Activated CD4-positive, alpha-beta T cell treated with anti-CD3 and anti-CD28 coated beads, Interleukin-2, amount 10 ng/mL, durations not matched to agents 24 days and 14 days (primary cell): ENCODE results near the gene LY9. TPM values are rescaled to one million over a fixed set of nuclear protein-coding genes. Genes with fewer than 3 reads are reported as not detected.
"Not testable (repeated sequence)": the region's sequence is repeated elsewhere in the genome, so short reads cannot be mapped to it uniquely, and the experiment has no call there.

Experiments used
- DNase-seq: peaks from one replicate; pipeline ENCODE4 v3.0.0; 2022
- H3K27ac Mint-ChIP-seq: one replicate; pipeline ENCODE4 v1.8.0; 2022; ENCODE audit warnings: mild to moderate bottlenecking, mixed read lengths
- H3K27me3 Mint-ChIP-seq: one replicate; pipeline ENCODE4 v1.8.0; 2022; ENCODE audit warnings: mixed read lengths
- H3K36me3 Mint-ChIP-seq: one replicate; pipeline ENCODE4 v1.8.0; 2022; ENCODE audit warnings: low read depth, mild to moderate bottlenecking, mixed read lengths
- H3K4me1 Mint-ChIP-seq: one replicate; pipeline ENCODE4 v1.8.0; 2021; ENCODE audit warnings: mixed read lengths
- H3K4me3 Mint-ChIP-seq: one replicate; pipeline ENCODE4 v1.8.0; 2022; ENCODE audit warnings: mild to moderate bottlenecking, moderate library complexity, mixed read lengths
- H3K9me3 Mint-ChIP-seq: one replicate; pipeline ENCODE4 v1.8.0; 2021; ENCODE audit warnings: mixed read lengths
- intact Hi-C: fragments of 100-400 bp; cut with micrococcal nuclease; formaldehyde crosslinking; loops from one replicate; pipeline ENCODE4 v1.15.1; 2023
- total RNA-seq: library from RNA; stranded (reverse); gene quantifications from 2 replicates; pipeline ENCODE4 v1.2.3, GENCODE V29; 2022

LY9 gene
- total RNA-seq, 1 donor from 2014 or later = 0.30 TPM

GRCh38 chr1:160780398-160780755 is 15.6 kb upstream of the LY9 start:
- peaks cover 22% of the 10 kb centered on the region for H3K4me1 Mint-ChIP-seq
- no peaks in the 10 kb centered on the region for H3K9me3 Mint-ChIP-seq
- DNase-seq = peak; percentile 55
- no peaks in the 10 kb centered on the region for H3K36me3 Mint-ChIP-seq
- H3K4me3 Mint-ChIP-seq = no peak overlapping the region
- no peak overlapping the region for H3K27ac Mint-ChIP-seq
- intact Hi-C loops = no loop called here
- peaks cover 7% of the 10 kb centered on the region for H3K27me3 Mint-ChIP-seq

GRCh38 chr1:160781186-160781766 is 14.7 kb upstream of the LY9 start:
- Mint-ChIP-seq H3K9me3 (no peaks in the 10 kb centered on the region), H3K27me3 (peaks cover 8% of the 10 kb centered on the region), H3K27ac (peak overlapping the region; percentile 48), H3K36me3 (no peaks in the 10 kb centered on the region), H3K4me3 (no peak overlapping the region), H3K4me1 (peaks cover 18% of the 10 kb centered on the region)
- intact Hi-C loops = no loop called here
- peak; percentile 53 for DNase-seq

DNA sequence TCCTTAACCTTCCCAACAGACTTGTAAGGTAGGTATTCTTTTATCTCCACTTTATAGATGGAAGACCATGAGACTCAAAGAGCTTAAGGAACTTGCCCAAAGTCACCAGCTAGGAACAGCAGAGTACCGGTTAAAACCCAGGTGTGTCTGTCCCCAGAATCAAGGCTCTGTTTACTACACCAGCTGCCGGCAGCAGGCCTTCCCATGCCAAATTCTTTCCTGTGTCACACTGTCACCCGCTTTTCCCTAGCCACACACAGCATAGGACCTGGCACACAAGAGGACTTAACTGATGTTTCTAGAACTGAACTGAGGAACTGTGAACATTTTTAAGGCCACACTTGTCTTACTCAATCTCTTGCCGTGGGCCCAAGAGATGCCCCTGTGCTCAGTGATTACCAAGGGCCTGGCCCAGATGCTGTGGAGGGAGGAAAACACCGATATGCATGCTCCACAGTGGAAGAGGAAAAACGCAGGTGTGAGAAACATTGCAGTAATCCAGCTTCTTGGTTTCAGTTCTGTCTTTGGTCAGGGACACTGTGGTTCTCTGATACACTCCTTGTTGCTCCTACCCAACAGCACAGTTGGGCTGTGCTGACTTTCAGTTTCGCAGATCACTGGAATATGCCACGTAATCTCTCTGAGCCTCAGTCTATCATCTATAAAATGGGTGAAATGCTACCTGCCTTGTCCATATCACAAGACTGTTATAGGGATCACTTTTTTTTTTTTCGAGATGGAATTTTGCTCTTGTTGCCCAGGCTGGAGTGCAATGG is 13.9 kb upstream of the LY9 start:
- H3K9me3 Mint-ChIP-seq = no peaks in the 10 kb centered on the region
- intact Hi-C loops = no loop called here
- peak; percentile 82 for DNase-seq
- H3K4me1 Mint-ChIP-seq = peaks cover 17% of the 10 kb centered on the region
- H3K27ac Mint-ChIP-seq = peak overlapping the region; percentile 48
- peak overlapping the region; percentile 43 for H3K4me3 Mint-ChIP-seq
- H3K27me3 Mint-ChIP-seq = peaks cover 12% of the 10 kb centered on the region
- H3K36me3 Mint-ChIP-seq = no peaks in the 10 kb centered on the region

GRCh38 chr1:160782988-160783765 is 12.8 kb upstream of the LY9 start:
- H3K9me3 Mint-ChIP-seq, intact Hi-C loops, DNase-seq, H3K36me3 Mint-ChIP-seq, H3K27ac Mint-ChIP-seq, H3K4me3 Mint-ChIP-seq: not testable (repeated sequence)
- peaks cover 12% of the 10 kb centered on the region for H3K27me3 Mint-ChIP-seq
- peaks cover 13% of the 10 kb centered on the region for H3K4me1 Mint-ChIP-seq

GRCh38 chr1:160789051-160789701 is 6.8 kb upstream of the LY9 start:
- intact Hi-C loops = loop anchor here (1.0 kb wide), 1 partner anchor 10 kb away; no protein-coding TSS in a partner anchor
- Mint-ChIP-seq H3K27me3 (peaks cover 11% of the 10 kb centered on the region), H3K4me3 (no peak overlapping the region), H3K9me3 (no peaks in the 10 kb centered on the region), H3K4me1 (no peaks in the 10 kb centered on the region), H3K36me3 (no peaks in the 10 kb centered on the region), H3K27ac (no peak overlapping the region)
- DNase-seq = peak; percentile 53

DNA sequence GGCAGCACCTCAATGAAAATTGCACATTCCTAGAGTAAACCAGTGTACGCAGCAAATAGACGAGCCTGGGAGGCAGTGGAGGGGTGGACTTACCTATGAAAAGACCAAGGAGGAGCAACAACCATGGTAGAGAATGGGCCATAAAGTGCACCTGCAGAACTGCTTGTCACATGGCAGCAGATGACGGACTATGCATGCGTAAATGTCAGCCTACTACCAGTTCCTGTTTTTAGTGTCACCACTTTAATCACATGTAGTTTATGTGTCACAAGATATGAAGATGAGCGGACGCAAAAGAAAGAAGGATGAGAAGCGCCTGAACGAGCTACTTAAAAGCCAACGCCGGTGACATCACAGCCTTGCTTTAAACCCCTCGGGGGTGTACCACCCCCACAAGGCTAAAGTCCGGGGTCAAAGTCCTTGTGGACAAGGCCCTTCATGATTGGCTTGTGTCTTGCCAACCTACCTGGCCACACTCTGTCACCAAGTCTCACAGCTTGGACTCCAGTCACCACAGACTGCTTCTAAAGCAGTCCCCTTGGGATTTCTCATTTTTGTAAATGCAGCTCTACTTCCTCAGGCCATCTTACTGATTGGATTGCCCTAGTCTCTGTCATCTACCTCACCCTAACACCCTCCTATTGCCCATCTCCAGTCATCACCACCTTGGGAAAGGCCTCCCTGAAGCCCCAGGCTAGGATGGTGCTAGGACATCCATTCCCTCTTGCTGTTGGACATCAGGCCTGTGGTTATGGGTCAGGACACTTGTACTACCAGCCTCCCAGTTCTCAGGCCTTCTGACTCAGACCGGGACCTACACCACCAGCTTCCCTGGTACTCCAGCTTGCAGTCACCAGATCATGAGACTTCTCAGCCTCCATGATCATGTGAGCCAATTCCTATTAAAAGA is 6.0 kb upstream of the LY9 start:
- Mint-ChIP-seq H3K27ac (no peak overlapping the region), H3K4me1 (no peaks in the 10 kb centered on the region), H3K27me3 (peaks cover 8% of the 10 kb centered on the region), H3K9me3 (no peaks in the 10 kb centered on the region), H3K4me3 (no peak overlapping the region), H3K36me3 (no peaks in the 10 kb centered on the region)
- intact Hi-C loops = loop anchor here (1.0 kb wide), 1 partner anchor 11 kb away; no protein-coding TSS in a partner anchor
- DNase-seq = peak; percentile 55

GRCh38 chr1:160794376-160794775 is 1.6 kb upstream of the LY9 start:
- H3K27ac Mint-ChIP-seq = no peak overlapping the region
- no peaks in the 10 kb centered on the region for H3K9me3 Mint-ChIP-seq
- no peak for DNase-seq
- no peaks in the 10 kb centered on the region for H3K27me3 Mint-ChIP-seq
- H3K4me3 Mint-ChIP-seq = no peak overlapping the region
- no peaks in the 10 kb centered on the region for H3K36me3 Mint-ChIP-seq
- H3K4me1 Mint-ChIP-seq = peaks cover 40% of the 10 kb centered on the region
- intact Hi-C loops = no loop called here

GRCh38 chr1:160797271-160797709 is 1.3 kb downstream of the LY9 start:
- DNase-seq = peak; percentile 59
- intact Hi-C loops = loop anchor here (2.0 to 5.0 kb wide), 2 partner anchors 42 to 55 kb away; no protein-coding TSS in a partner anchor
- H3K27ac Mint-ChIP-seq = peak overlapping the region; percentile 27

GRCh38 chr1:160797861-160798273 is 1.9 kb downstream of the LY9 start:
- intact Hi-C loops = loop anchor here (2.0 to 5.0 kb wide), 2 partner anchors 41 to 56 kb away; no protein-coding TSS in a partner anchor
- no peaks in the 10 kb centered on the region for H3K9me3 Mint-ChIP-seq

More at GRCh38 chr1:160797271-160797709, 1.3 kb downstream of the LY9 start:
- peaks cover 4% of the 10 kb centered on the region for H3K27me3 Mint-ChIP-seq
- H3K36me3 Mint-ChIP-seq = peaks cover 7% of the 10 kb centered on the region
- peaks cover 62% of the 10 kb centered on the region for H3K4me1 Mint-ChIP-seq
- peak overlapping the region; percentile 83 for H3K4me3 Mint-ChIP-seq
- H3K9me3 Mint-ChIP-seq = no peaks in the 10 kb centered on the region

DNA sequence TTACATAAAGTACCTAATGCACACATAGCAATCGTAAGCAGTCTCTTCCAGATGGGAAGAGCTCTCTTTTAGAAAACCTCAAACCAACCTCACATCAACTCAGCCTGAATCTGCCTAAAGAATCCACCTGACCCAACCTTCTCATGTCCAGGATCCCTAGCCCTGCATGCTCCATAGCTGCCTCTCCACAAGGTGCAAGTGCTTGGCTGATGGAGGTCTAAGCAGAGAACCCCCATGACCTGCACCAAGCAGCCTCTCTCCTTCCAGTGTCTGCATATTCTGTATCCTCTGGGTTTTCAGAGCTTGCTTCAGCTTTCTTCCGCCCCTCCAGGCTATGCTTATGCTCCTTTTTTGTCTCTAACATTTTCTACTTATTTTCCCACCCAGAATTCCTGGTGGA is 2.5 kb downstream of the LY9 start:
- Mint-ChIP-seq H3K36me3 (peaks cover 13% of the 10 kb centered on the region), H3K4me1 (peaks cover 62% of the 10 kb centered on the region), H3K4me3 (peak overlapping the region; percentile 48), H3K27me3 (peaks cover 4% of the 10 kb centered on the region), H3K9me3 (no peaks in the 10 kb centered on the region), H3K27ac (no peak overlapping the region)
- intact Hi-C loops = loop anchor here (5.0 kb wide), 1 partner anchor 56 kb away; no protein-coding TSS in a partner anchor
- peak; percentile 55 for DNase-seq

More at GRCh38 chr1:160797861-160798273, 1.9 kb downstream of the LY9 start:
- Mint-ChIP-seq H3K36me3 (peaks cover 10% of the 10 kb centered on the region), H3K27ac (no peak overlapping the region), H3K4me3 (peak overlapping the region; percentile 83), H3K27me3 (peaks cover 4% of the 10 kb centered on the region), H3K4me1 (peaks cover 62% of the 10 kb centered on the region)
- DNase-seq = peak; percentile 87

DNA sequence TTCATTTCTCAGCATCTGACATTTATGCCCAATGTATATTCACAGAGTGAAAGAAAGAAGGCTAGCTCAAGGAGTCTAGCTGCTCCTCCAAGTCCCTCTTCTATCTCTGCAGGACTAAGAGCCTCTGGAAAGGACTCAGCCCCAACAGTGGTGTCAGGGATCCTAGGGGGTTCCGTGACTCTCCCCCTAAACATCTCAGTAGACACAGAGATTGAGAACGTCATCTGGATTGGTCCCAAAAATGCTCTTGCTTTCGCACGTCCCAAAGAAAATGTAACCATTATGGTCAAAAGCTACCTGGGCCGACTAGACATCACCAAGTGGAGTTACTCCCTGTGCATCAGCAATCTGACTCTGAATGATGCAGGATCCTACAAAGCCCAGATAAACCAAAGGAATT is 3.7 kb downstream of the LY9 start:
- Mint-ChIP-seq H3K9me3 (peaks cover 1% of the 10 kb centered on the region), H3K27ac (peak overlapping the region; percentile 74), H3K4me1 (peaks cover 62% of the 10 kb centered on the region), H3K36me3 (peaks cover 15% of the 10 kb centered on the region), H3K27me3 (peaks cover 6% of the 10 kb centered on the region), H3K4me3 (peak overlapping the region; percentile 45)
- peak; percentile 52 for DNase-seq
- intact Hi-C loops = loop anchor here (2.0 to 5.0 kb wide), 2 partner anchors 33 to 57 kb away; no protein-coding TSS in a partner anchor

DNA sequence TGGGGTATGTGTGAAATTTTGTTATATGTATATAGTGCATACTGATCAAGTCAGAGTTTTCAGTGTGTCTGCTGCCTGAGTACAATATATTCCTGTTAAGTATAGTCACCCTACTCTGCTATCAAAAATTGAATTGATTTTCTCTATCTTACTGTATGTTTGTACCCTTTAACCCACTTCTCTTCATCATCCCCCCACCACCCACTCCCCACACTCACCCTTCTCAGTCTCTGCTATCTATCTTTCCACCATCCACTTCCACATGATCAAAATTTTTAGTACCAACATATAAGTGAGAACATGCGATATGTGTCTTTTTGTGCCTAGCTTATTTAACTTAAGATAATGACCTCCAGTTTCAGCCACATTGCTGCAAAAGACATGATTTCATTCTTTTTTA is 4.2 kb downstream of the LY9 start:
- Mint-ChIP-seq H3K9me3 (peaks cover 6% of the 10 kb centered on the region), H3K4me3 (peak overlapping the region; percentile 45), H3K27me3 (peaks cover 10% of the 10 kb centered on the region), H3K4me1 (peaks cover 62% of the 10 kb centered on the region), H3K36me3 (peaks cover 18% of the 10 kb centered on the region), H3K27ac (peak overlapping the region; percentile 74)
- intact Hi-C loops = loop anchor here (2.0 kb wide), 1 partner anchor 33 kb away; no protein-coding TSS in a partner anchor
- DNase-seq = no peak
